Upper lobe of right lung (tissue), 1 donor: ENCODE results near the gene CCDC50. TPM values are rescaled to one million over a fixed set of nuclear protein-coding genes. Genes with fewer than 3 reads are reported as not detected.

ENCODE experiments used
- ATAC-seq: fragments of 200-7000 bp; cut with Tn5 transposase; one replicate; pipeline ENCODE4 v1.9.1; 2020; ENCODE audit warnings: mild to moderate bottlenecking, moderate library complexity
- DNase-seq: peaks from one replicate; pipeline ENCODE4 v3.0.0-alpha.2; 2020
- H3K27ac ChIP-seq: fragments of 200-600 bp; one replicate; pipeline ENCODE4 v1.8.0; 2022
- H3K27me3 ChIP-seq: fragments of 200-600 bp; one replicate; pipeline ENCODE4 v1.8.0; 2022; ENCODE audit warnings: mild to moderate bottlenecking
- H3K36me3 ChIP-seq: fragments of 200-600 bp; one replicate; pipeline ENCODE4 v1.8.0; 2022
- H3K4me1 ChIP-seq: fragments of 200-600 bp; one replicate; pipeline ENCODE4 v1.8.0; 2022
- H3K4me3 ChIP-seq: fragments of 200-600 bp; one replicate; pipeline ENCODE4 v1.8.0; 2022; ENCODE audit warnings: mild to moderate bottlenecking
- H3K9me3 ChIP-seq: fragments of 200-600 bp; one replicate; pipeline ENCODE4 v1.8.0; 2022
- CTCF ChIP-seq: fragments of 200-600 bp; IDR thresholded peaks from one replicate; pipeline ENCODE4 v1.8.0; 2022; ENCODE audit warnings: antibody characterized with exemption
- intact Hi-C: fragments of 100-400 bp; cut with DNase I; formaldehyde crosslinking; loops from one replicate; pipeline ENCODE4 v1.11.0; 2022
- total RNA-seq: library from RNA; stranded (reverse); fragmentation: NEBNext Ultra II Directional; extraction: Animal tissue kit (Norgen Biotek cat#: 25700); gene quantifications from one replicate; pipeline ENCODE4 v1.2.1, GENCODE V29; 2021
- donor health status: DM: no; HTN: yes; CAD: no; lungs with severe emphysema.

Gene CCDC50
- total RNA-seq, 1 donor from 2014 or later, result 73.2 TPM

GRCh38 chr3:191350396-191351090 lies 21.3 kb downstream of the CCDC50 start:
- Histone ChIP-seq H3K27ac (peak overlapping the region; percentile 24), H3K4me3 (no peak overlapping the region), H3K27me3 (no peaks in the 10 kb centered on the region), H3K4me1 (peaks cover 11% of the 10 kb centered on the region), H3K9me3 (no peaks in the 10 kb centered on the region), H3K36me3 (no peaks in the 10 kb centered on the region)
- TF ChIP-seq CTCF, result no peak
- intact Hi-C loops, result no loop called here
- DNase-seq (no peak), ATAC-seq (no peak)

GRCh38 chr3:191352014-191352413 lies 22.8 kb downstream of the CCDC50 start:
- ATAC-seq (no peak), DNase-seq (no peak)
- Histone ChIP-seq H3K27ac (no peak overlapping the region), H3K4me1 (peaks cover 21% of the 10 kb centered on the region), H3K36me3 (peaks cover 3% of the 10 kb centered on the region), H3K9me3 (no peaks in the 10 kb centered on the region), H3K4me3 (no peak overlapping the region), H3K27me3 (no peaks in the 10 kb centered on the region)
- TF ChIP-seq CTCF, result no peak
- intact Hi-C loops, result no loop called here

GRCh38 chr3:191353022-191353777 lies 24.0 kb downstream of the CCDC50 start:
- H3K9me3 ChIP-seq, result no peaks in the 10 kb centered on the region
- intact Hi-C loops, result no loop called here
- DNase-seq, result no peak
- H3K4me3 ChIP-seq, result no peak overlapping the region
- no peak for ATAC-seq
- no peaks in the 10 kb centered on the region for H3K27me3 ChIP-seq
- no peak for TF ChIP-seq CTCF
- H3K27ac ChIP-seq, result no peak overlapping the region
- peaks cover 14% of the 10 kb centered on the region for H3K36me3 ChIP-seq
- peaks cover 25% of the 10 kb centered on the region for H3K4me1 ChIP-seq

DNA sequence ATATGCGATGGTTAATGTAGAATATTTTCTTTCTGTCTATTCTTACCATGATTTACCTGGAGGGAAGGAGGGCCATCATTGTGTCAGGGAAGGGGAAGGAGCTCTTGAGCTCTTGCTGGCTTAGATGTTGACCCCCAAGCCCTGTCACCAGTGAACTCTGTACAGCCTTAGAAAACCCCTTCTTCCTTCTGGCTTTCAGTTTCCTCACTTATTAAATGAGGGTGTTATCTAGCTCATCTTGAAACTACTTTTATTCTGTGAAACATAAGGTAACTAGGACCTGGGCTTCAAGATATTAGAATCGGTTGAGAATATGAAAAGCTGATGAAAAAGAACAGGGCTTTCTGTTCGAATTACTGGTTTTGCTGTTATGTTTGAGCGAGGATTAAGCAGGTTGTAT lies 26.2 kb downstream of the CCDC50 start:
- no peaks in the 10 kb centered on the region for H3K27me3 ChIP-seq
- ATAC-seq, result no peak
- H3K4me1 ChIP-seq, result peaks cover 25% of the 10 kb centered on the region
- H3K36me3 ChIP-seq, result peaks cover 31% of the 10 kb centered on the region
- no peak overlapping the region for H3K4me3 ChIP-seq
- TF ChIP-seq CTCF, result no peak
- H3K9me3 ChIP-seq, result no peaks in the 10 kb centered on the region
- no peak overlapping the region for H3K27ac ChIP-seq
- DNase-seq, result no peak
- intact Hi-C loops, result no loop called here

- no peak for TF ChIP-seq CTCF
- ATAC-seq (peak; percentile 39), DNase-seq (no peak)
- H3K4me1 ChIP-seq, result peaks cover 25% of the 10 kb centered on the region
- peak overlapping the region; percentile 38 for H3K27ac ChIP-seq
- intact Hi-C loops, result no loop called here
- peaks cover 45% of the 10 kb centered on the region for H3K36me3 ChIP-seq
- H3K27me3 ChIP-seq, result no peaks in the 10 kb centered on the region
- H3K4me3 ChIP-seq, result no peak overlapping the region
- no peaks in the 10 kb centered on the region for H3K9me3 ChIP-seq
These were observed 27.6 kb downstream of the CCDC50 start for GRCh38 chr3:191356631-191357439.
